UCSD-AML1 (cell line): Measurements from ENCODE around the gene EXOC3L2.

Experiments
- DNase-seq: peaks from one replicate; lab custom pipeline; 2025; ENCODE audit not compliant: unreplicated experiment; lab: John Stamatoyannopoulos, UW

EXOC3L2 gene

DNA sequence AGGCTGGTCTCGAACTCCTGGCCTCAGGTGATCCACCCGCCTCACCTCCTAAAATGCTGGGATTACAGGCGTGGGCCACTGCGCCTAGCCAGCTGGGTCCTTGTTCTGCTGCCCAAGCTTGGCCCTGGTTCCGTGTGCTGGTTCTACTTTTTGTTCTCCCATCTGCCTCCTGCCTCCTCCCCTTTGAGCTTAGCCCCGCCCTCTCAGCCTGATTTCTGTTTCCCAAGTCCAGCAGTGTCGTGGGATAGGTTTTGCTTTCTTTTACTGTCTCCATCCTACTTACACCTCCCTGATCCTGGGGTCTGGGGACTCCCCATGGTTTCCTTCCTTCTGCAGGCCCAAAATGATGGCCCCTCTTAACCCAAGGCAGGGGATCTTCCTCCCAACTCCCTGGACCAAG, 64.3 kb downstream of the EXOC3L2 start:
- DNase-seq, result no peak

DNA sequence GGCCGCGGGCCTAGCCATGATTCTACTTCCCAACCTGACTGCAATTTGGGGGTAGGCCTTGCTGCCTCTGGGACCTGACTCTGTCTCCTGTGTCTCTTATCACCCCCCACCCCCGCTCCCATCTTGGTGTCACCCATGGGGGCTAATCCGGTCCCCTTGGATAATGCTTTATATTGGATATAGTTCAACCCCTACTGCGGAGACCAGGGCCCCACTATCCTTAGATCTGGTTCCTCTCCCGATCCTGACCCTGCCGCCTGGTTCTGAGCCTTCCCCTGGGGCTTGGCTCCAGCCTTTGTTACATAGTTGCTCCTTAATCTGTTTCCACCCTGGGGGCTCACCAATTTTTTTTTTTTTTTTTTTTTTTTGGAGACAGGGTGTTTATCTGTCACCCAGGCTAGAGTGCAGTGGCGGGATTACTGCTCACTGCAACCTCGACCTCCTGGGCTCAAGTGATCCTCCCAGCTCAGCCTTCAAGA, 65.3 kb downstream of the EXOC3L2 start:
- DNase-seq, result no peak

DNA sequence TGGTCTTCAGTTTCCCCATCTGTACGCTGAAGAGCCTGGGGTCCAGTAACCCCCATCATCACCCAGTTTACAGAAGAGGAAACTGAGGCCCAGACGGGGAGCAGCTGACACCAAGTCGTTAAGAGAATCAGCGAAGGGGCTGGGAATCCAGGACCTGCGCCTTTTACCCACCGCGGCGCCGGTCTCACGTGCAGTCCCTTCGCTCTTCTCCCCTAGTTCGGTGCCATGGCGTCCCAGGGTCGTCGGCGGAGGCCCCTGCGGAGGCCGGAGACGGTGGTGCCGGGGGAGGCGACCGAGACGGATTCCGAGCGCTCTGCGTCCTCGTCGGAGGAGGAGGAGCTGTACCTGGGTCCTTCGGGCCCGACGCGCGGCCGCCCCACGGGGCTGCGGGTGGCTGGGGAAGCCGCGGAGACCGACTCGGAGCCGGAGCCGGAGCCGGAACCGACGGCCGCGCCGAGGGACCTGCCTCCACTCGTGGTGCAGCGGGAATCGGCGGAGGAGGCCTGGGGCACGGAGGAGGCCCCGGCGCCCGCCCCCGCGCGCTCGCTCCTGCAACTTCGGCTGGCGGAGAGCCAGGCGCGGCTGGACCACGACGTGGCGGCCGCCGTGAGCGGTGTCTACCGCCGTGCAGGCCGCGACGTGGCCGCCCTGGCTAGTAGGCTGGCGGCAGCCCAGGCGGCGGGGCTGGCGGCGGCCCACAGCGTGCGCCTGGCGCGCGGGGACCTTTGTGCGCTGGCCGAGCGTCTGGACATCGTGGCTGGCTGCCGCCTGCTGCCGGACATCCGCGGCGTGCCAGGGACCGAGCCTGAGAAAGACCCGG, 65.9 kb downstream of the EXOC3L2 start:
- no peak for DNase-seq

DNA sequence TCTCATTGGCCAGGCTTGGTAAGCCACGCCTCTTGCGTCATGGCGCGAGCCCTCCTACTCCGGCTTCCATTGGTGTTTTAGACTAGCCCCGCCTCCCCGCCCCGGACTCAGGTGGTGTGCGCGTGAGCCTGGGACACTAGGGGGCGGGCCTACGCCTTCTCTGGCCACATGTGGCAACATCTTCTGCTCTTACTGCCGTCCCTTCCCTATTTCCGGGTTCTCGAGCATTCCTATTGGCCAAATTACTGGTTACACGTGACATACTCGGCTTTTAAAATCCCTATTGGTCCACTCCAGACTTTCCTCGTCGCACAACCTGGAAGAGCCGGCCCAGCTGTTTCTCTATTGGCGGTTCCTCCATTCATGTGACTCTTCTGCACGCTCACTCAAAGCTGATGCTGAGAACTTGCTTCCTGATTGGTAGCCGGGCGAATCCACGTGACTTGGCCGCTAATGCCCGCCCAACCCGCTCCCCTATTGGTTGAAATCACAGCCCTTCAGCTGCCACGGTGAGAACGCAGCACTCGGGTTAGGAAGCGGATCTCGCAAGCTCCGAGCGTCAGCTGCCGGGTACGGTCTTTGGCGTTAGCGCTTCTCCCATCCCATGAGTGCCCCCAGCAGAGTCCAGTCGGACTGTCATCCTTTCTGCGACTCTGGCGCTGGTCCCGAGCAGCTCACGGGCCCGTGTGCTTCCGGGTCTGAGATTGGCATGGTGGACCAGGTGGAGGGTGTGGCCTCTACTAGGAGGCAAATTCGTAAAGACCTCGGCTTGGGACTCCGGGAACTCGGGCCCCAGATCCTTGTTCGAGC, 66.7 kb downstream of the EXOC3L2 start, which contains the start of gene BLOC1S3:
TSS of gene BLOC1S3 (plus strand) at position 523 of the 810 bp plus-strand sequence. CDS start 513 bp downstream, outside the sequence.
- peak; percentile 100 for DNase-seq

- no peak for DNase-seq
These were observed 67.4 kb downstream of the EXOC3L2 start, which contains the start of gene TRAPPC6A for GRCh38 chr19:45177817-45178261. Gene TRAPPC6A, minus strand, starts transcription at chr19:45178237. Its CDS starts 19 bp downstream, at chr19:45178218.

GRCh38 chr19:45175515-45176345, 69.5 kb downstream of the EXOC3L2 start:
- no peak for DNase-seq

DNA sequence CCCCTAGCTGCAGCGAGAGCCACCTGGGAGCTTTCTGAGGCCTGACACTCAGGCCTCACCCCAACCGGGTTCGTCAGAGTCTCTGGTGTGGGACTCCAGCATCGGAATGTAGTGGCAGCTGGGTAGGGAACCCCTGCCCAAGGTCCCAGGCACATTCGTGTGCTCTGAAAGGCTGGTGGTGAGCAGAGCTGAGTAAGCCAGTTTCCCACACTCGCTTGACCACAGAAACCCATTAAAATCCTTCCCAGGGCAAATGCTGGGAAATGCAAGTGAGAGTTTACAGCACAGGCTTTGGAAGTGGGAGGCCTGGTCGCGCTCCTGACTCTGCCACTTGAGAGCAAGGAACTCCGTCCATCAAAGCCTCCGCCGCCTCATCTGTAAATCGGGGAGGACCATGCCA, 71.4 kb downstream of the EXOC3L2 start:
- no peak for DNase-seq

DNA sequence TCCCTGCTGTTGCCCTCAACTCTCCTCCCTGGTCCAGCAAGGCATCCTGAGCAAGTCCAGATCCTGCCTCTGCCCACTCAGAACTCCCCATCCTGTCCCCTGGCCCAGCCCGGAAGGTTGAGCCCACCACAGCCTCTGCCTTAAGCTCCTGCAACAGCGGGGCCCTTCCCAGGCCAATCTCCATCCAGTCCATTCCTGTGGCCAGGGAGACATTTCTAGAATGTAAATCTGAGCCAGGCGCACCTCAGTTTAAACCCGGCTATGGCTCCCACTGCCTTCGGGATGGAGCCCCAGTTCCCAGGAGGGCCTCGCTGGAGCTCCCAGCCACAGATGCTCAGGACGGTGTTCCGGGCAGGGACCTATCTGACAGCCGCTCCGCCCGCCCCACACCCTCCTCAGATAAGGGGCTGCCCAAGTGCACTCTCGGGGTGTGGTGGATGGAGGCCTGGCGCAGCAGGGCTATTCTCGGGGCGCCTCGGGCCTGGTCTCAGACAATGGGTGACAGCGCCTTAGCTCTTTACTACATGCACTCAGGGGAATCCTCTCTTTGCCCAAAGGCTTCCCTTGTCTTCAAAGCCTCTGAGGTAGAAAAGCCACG, 72.5 kb downstream of the EXOC3L2 start:
- DNase-seq, result no peak

GRCh38 chr19:45172173-45172572, 73.0 kb downstream of the EXOC3L2 start:
- DNase-seq, result no peak

DNA sequence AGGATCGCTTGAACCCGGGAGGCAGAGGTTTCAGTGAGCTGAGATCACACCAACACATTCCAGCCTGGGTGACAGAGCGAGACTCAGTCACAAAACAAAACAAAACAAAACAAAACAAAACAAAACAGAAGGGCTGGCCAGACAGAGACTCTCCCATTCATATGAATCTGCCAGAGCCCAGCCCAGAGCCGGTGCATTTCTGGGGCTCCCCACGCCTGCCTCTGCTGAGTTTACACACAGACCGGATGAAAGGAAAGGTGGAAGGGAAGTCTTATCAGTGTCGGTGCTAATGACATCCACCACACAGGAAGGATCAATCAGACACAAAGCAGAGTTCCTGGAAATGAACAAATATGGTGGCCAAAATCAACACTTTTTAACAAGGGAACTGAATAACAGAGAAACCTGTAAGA, 74.0 kb downstream of the EXOC3L2 start:
- peak; percentile 68 for DNase-seq

GRCh38 chr19:45170146-45171106, 74.8 kb downstream of the EXOC3L2 start:
- no peak for DNase-seq

GRCh38 chr19:45169602-45170001, 75.6 kb downstream of the EXOC3L2 start:
- DNase-seq, result no peak

DNA sequence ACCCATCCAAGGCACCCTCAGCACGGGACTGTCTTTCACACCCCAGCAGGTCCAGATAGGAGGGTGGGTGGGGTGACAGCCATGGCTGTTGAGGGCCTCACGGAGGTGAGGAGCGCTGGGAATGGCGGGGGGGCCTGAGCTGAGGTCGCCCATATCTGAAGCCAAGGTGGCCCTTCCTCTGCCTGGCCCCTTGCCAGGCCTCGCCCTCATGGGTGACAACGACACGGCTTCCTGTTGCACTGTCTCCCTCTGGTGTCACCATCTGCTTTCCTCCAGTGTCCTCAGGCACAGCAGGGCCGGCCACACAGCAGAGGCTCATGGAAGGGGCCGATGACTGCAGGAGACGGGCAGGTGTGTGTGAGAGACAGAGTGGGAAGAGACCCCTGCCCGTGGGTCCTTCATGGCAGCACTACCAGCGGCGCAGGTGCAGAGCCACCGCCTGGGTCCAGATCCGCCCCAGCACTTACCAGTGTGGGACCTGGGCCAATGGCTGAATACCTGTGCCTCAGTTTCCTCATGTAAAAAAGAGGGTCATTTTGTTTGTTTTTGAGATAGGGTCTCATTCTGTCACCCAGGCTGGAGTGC, 76.3 kb downstream of the EXOC3L2 start:
- peak; percentile 28 for DNase-seq

DNA sequence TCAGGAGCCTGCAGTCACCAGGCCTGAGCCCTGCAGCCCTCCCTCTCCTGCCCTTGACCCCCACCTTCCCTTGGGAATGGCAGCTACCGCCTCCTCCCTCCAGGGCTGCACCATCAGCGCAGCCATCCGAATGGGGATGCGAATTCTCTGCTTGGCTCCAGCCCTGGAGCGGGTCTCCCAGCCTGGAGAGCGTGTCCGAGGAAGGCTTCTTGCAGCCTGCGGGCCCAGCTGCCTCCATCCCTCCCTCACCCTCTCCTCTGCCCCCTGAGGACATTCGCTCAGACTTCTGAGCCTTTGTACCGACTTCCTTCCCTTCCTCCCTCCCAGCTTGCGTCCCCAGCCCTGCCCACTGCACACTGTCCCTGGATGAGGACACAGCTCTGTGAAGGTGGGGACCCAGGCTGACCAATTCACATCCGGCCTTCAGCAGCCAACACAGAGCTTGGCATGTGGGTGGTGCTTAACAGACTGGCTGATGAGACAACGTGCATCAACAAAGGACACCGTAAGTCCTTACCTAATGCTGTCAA, 78.4 kb downstream of the EXOC3L2 start:
- peak; percentile 38 for DNase-seq

DNA sequence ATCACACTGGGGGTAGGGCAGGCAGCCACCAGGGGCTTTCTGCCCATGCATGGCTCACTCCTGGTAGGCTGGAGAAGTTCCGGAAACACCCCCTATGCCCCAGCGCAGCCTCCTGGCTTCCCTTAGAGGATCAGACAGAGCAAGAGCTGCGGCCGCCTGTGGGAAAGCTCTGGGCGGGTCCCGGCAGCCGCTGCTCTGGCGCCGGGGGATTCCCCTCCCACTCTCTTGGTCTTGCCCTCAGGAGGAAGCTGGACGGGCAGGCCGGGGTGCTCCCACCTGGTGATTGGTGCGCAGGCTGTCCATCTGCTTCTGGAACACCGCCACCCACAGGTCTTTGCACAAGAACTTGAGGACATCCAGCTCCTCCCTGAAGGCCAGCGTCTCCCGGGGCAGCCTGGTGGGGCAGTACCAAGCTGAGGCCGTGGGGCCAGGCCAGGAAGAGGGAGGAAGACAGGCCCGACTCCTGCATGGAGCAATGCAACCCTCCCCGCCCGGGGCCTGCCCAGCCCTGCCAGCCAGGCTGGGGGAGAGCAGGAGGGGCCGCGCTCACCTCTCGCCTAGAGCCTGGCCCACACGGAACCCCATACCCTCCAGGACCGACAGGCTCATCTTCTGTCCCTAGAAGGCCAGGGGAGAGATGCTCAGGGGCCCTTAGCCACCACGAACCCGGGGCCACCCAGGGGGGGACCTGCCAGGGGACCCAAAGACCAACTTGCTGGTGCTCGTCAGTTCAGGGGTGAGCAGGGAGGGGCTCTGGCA, 80.5 kb downstream of the EXOC3L2 start:
- peak; percentile 88 for DNase-seq

DNA sequence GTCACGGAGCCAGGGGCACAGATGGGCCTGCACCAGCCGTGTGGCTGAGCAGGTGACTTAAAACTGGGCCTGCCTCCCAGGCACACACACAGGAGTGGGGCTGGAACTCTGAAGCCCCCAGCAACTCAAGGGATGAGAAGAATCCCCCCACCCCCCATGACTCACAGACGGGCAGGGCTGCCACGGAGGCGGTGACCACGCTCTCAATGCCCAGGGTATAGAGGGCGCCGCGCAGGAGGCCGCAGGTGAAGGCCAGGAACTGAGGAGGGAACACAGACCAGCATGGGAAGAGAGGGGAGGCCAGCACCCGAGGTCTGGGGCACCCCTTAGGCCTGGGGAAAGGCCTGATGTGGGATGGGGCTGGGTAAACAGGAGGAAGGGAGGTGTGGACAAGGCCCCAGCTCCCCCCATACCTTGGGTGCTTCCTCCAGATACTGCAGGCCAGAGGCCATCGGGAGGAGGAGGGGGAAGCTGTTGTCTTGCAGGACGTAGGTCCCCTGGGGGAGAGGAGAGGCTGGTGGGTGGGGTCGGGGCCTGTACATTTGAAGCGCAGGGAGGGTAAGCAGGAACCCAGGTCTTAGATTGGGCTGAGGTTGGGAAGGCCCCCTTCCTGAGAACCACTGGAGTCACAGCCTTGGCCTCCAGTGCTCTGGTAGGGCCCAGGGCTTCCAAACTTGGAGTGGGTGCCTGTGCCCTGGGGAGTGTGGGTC, 81.3 kb downstream of the EXOC3L2 start:
- no peak for DNase-seq

GRCh38 chr19:45163156-45163555, 82.1 kb downstream of the EXOC3L2 start:
- no peak for DNase-seq
